ENCODE measurements around the gene ARHGEF25. TPM values are rescaled to one million over a fixed set of nuclear protein-coding genes. Genes with fewer than 3 reads are reported as not detected.
"Not testable (repeated sequence)": the region's sequence is repeated elsewhere in the genome, so short reads cannot be mapped to it uniquely, and the experiment has no call there.

The ARHGEF25 gene
- total RNA-seq, 4 donors from 2014 or later = 1.9 to 3.3 (median 2.4) TPM

DNA sequence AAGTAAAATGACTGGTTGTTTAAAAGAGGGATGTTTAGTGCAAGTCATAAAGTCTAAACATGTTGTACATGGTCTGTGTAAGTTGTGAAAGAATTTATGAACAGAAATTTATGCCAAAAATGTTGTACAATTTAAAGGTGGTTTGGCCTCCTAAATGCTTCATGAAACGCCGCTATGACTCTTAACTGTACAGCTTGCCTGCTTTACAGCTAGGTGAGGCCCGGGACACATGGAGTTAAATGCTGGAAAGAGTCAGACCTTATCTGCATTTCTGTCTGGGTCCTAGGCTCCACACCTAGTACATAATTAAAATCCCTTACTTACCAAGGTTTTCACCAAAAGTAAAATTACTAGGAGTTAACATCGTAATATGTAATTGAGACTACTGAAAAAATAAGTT, 50.1 kb downstream of the ARHGEF25 start:
- Histone ChIP-seq H3K27me3 (no peaks in the 10 kb centered on the region), H3K27ac (no peak overlapping the region), H3K9me3 (no peaks in the 10 kb centered on the region), H3K4me1 (no peaks in the 10 kb centered on the region), H3K4me3 (no peak overlapping the region), H3K36me3 (no peaks in the 10 kb centered on the region)
- DNase-seq = no peak
- ATAC-seq = no peak
- in situ Hi-C loops (cut with MboI; ENCODE audit: low sequenced_read_pairs in 4 of 4) = no loop called here
- intact Hi-C loops (cut with DNase I; ENCODE audit: low total_unique reads) = no loop called here
- TF ChIP-seq POLR2A (IDR thresholded peaks at IDR 0.05) (no peak), CTCF (IDR thresholded peaks at IDR 0.05 in 4 of 5, conservative IDR thresholded peaks at IDR 0.05 in 1 of 5) (no peak)

DNA sequence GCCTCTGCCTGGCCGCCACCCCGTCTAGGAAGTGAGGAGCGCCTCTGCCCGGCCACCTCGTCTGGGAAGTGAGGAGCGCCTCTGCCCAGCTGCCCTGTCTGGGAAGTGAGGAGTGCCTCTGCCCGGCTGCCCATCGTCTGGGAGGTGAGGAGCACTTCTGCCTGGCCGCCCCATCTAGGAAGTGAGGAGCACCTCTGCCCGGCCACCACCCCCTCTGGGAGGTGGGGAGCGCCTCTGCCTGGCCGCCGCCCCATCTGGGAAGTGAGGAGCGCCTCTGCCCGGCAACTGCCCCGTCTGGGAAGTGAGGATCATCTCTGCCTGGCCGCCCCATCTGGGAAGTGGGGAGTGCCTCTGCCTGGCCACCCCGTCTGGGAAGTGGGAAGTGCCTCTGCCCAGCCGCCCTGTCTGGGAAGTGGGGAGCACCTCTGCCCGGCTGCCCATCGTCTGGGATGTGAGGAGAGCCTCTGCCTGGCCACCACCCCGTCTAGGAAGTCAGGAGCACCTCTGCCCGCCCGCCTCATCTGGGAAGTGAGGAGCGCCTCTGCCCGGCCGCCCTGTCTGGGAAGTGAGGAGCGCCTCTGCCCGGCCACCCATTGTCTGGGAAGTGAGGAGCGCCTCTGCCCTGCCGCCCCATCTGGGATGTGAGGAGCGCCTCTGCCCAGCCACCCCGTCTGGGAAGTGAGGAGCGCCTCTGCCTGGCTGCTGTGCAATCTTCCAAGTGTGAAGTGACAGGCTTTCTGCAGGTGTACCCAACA, 54.0 kb downstream of the ARHGEF25 start:
- H3K36me3 ChIP-seq; H3K4me1 ChIP-seq; DNase-seq; ATAC-seq; H3K9me3 ChIP-seq; H3K27me3 ChIP-seq; H3K27ac ChIP-seq; H3K4me3 ChIP-seq; intact Hi-C loops (cut with DNase I; ENCODE audit: low total_unique reads); in situ Hi-C loops (cut with MboI; ENCODE audit: low sequenced_read_pairs in 4 of 4): not testable (repeated sequence)

Other genes starting within 250 kb of the ARHGEF25 start
- gene R3HDM2, start 180.4 kb upstream of the ARHGEF25 start, total RNA-seq = 10 to 100 TPM; 24.1 to 27.1 (median 25.6) TPM
- under 1 TPM in 2 of 4 donors, not detected in 2; 0.20 to 0.35 TPM for gene INHBC, start 176.7 kb upstream of the ARHGEF25 start, total RNA-seq
- 1 to 10 TPM in 2 of 4 donors, not detected in 2; 1.5 to 2.2 TPM for gene INHBE, start 156.1 kb upstream of the ARHGEF25 start, total RNA-seq
- 1 to 10 TPM in 1 of 4 donors, not detected in 3; 1.0 TPM for gene GLI1, start 151.7 kb upstream of the ARHGEF25 start, total RNA-seq
- 1 to 10 TPM; 2.7 to 5.1 (median 4.7) TPM for gene ARHGAP9, start 131.6 kb upstream of the ARHGEF25 start, total RNA-seq
- 10 to 100 TPM; 37.7 to 81.1 (median 42.0) TPM for gene MARS1, start 123.4 kb upstream of the ARHGEF25 start, total RNA-seq
- gene DDIT3, start 90.9 kb upstream of the ARHGEF25 start, total RNA-seq = 10 to 100 TPM; 11.8 to 46.4 (median 17.1) TPM
- 10 to 100 TPM in 3 of 4 donors, 1 to 10 TPM in 1; 5.5 to 20.3 (median 12.9) TPM for gene MBD6, start 88.6 kb upstream of the ARHGEF25 start, total RNA-seq
- 100 to 1,000 TPM; 147 to 265 (median 177) TPM for gene DCTN2, start 64.2 kb upstream of the ARHGEF25 start, total RNA-seq
- under 1 TPM in 2 of 4 donors, not detected in 2; 0.09 to 0.36 TPM for gene KIF5A, start 61.4 kb upstream of the ARHGEF25 start, total RNA-seq
- gene PIP4K2C, start 20.2 kb upstream of the ARHGEF25 start, total RNA-seq = 10 to 100 TPM; 11.2 to 22.0 (median 14.6) TPM
- gene DTX3, start 6.6 kb upstream of the ARHGEF25 start, total RNA-seq = 10 to 100 TPM in 1 of 4 donors, 1 to 10 TPM in 3; 3.5 to 13.8 (median 6.8) TPM
- gene B4GALNT1, start 21.8 kb downstream of the ARHGEF25 start, total RNA-seq = 10 to 100 TPM; 13.2 to 25.5 (median 16.6) TPM
- gene OS9, start 82.7 kb downstream of the ARHGEF25 start, total RNA-seq = 100 to 1,000 TPM in 3 of 4 donors, 10 to 100 TPM in 1; 77.0 to 152 (median 106) TPM
- 1 to 10 TPM; 1.8 to 5.4 (median 3.7) TPM for gene AGAP2, start 127.3 kb downstream of the ARHGEF25 start, total RNA-seq
- 10 to 100 TPM; 25.5 to 58.9 (median 32.2) TPM for gene TSPAN31, start 133.6 kb downstream of the ARHGEF25 start, total RNA-seq
- gene CDK4, start 140.9 kb downstream of the ARHGEF25 start, total RNA-seq = 10 to 100 TPM; 39.7 to 55.5 (median 47.4) TPM
- gene MARCHF9, start 143.7 kb downstream of the ARHGEF25 start, total RNA-seq = 10 to 100 TPM in 1 of 4 donors, 1 to 10 TPM in 3; 4.8 to 11.3 (median 7.9) TPM
- gene CYP27B1, start 155.6 kb downstream of the ARHGEF25 start, total RNA-seq = not detected
- gene METTL1, start 160.7 kb downstream of the ARHGEF25 start, total RNA-seq = 10 to 100 TPM in 3 of 4 donors, 1 to 10 TPM in 1; 6.5 to 22.7 (median 17.9) TPM
- 1 to 10 TPM in 3 of 4 donors, under 1 TPM in 1; 0.82 to 2.0 (median 1.0) TPM for gene EEF1AKMT3, start 161.2 kb downstream of the ARHGEF25 start, total RNA-seq
- gene TSFM, start 171.4 kb downstream of the ARHGEF25 start, total RNA-seq = 10 to 100 TPM; 37.6 to 47.5 (median 40.1) TPM
- gene AVIL, start 207.3 kb downstream of the ARHGEF25 start, total RNA-seq = 10 to 100 TPM in 1 of 4 donors, 1 to 10 TPM in 2, under 1 TPM in 1; 0.78 to 22.7 (median 4.3) TPM
- 100 to 1,000 TPM in 1 of 4 donors, 10 to 100 TPM in 3; 66.0 to 116 (median 83.4) TPM for gene CTDSP2, start 235.3 kb downstream of the ARHGEF25 start, total RNA-seq